Psoas muscle (tissue), 8 donors: ENCODE results near the gene NLGN4X. TPM values are rescaled to one million over a fixed set of nuclear protein-coding genes. Genes with fewer than 3 reads are reported as not detected.
A peak's percentile ranks its signal among the peaks of the same experiment; 100 is the strongest.

Experiments used
- ATAC-seq, 4 donors: fragments of 200-7000 bp; cut with Tn5 transposase; one replicate each; pipeline ENCODE4 v1.9.1; 2020; ENCODE audit warnings: moderate library complexity in 3 of 4, mild to moderate bottlenecking in 2 of 4
- DNase-seq, 2 donors: peaks; one replicate each; pipeline ENCODE4 v3.0.0-alpha.2; 2020
- H3K27ac ChIP-seq: fragments of 200-600 bp; one replicate; pipeline ENCODE4 v1.8.0; 2022
- H3K27me3 ChIP-seq, 3 donors: fragments of 200-600 bp in 1 of 3; one replicate each; pipeline versions ENCODE4 v1.6.1 to v1.8.0; 2013 to 2022; ENCODE audit warnings: low read length in 2 of 3, mild to moderate bottlenecking in 2 of 3, moderate library complexity in 1 of 3; ENCODE audit not compliant: insufficient read depth in 3 of 3
- H3K36me3 ChIP-seq, 2 donors: fragments of 200-600 bp in 1 of 2; one replicate each; pipeline versions ENCODE4 v1.6.1 to v1.8.0; 2013 to 2022; ENCODE audit warnings: low read depth in 1 of 2, mild to moderate bottlenecking in 1 of 2, moderate library complexity in 1 of 2; ENCODE audit not compliant: insufficient read depth in 1 of 2
- H3K4me1 ChIP-seq: fragments of 200-600 bp; one replicate; pipeline ENCODE4 v1.8.0; 2022
- H3K4me3 ChIP-seq: fragments of 200-600 bp; one replicate; pipeline ENCODE4 v1.8.0; 2022; ENCODE audit warnings: mild to moderate bottlenecking
- H3K9me3 ChIP-seq: fragments of 200-600 bp; one replicate; pipeline ENCODE4 v1.8.0; 2022
- CTCF ChIP-seq: fragments of 200-600 bp; IDR thresholded peaks from one replicate; pipeline ENCODE4 v1.8.0; 2022; ENCODE audit warnings: antibody characterized with exemption
- WGBS, 3 donors: extraction: QIAGEN DNeasy Blood & Tissue Kit; methylation state at CpG; one replicate each; pipeline versions ENCODE4 v1.1.6 to v1.1.7; 2013; 5-methylcytosine and 5-hydroxymethylcytosine counted together
- intact Hi-C, 2 donors: fragments of 100-400 bp; cut with DNase I; formaldehyde crosslinking; loops; one replicate each; pipeline versions ENCODE4 v1.11.0 to v1.14.2; 2022
- polyA plus RNA-seq, 3 donors: library from polyadenylated mRNA; stranded (reverse); fragments of 200-250 nt; gene quantifications; one replicate each; pipeline ENCODE4 v1.2.3, GENCODE V29; 2013
- total RNA-seq, 4 donors: library from RNA; stranded (reverse); fragmentation: NEBNext Ultra II Directional in 2 of 4; extraction: Animal tissue kit (Norgen Biotek cat#: 25700) in 2 of 4; gene quantifications; one replicate each; pipeline versions ENCODE4 v1.2.1 to v1.2.4, GENCODE V29; 2021 to 2023
- donor health status: healthy with polysubstance abuse.
- donor health status: DM: no; HTN: no; CAD: no; lungs with moderate emphysema.
- donor health status: Bipolar disorder and iron deficiency.
- donor health status: healthy.
- donor health status: DM: yes; HTN: yes; CAD: no.
- donor health status: DM: no; HTN: no; CAD: no.
- donor health status: DM: no; HTN: no; CAD: no.
- donor health status: DM: yes; HTN: yes; CAD: no.

Gene NLGN4X
- total and polyA plus RNA-seq, 7 donors = 0.05 to 0.59 (median 0.13) TPM

GRCh38 chrX:6238576-6238975 lies 9.9 kb upstream of the NLGN4X start:
- ATAC-seq (no peak), DNase-seq (no peak)
- 81 to 87% (median 82%) methylated on average over 3 of the region's 3 CpGs for WGBS, 3 donors
- H3K9me3 ChIP-seq = peaks cover 3% of the 10 kb centered on the region
- no peaks in the 10 kb centered on the region for H3K36me3 ChIP-seq
- H3K27me3 ChIP-seq = no peaks in the 10 kb centered on the region
- H3K4me3 ChIP-seq = no peak overlapping the region
- no peaks in the 10 kb centered on the region for H3K4me1 ChIP-seq
- TF ChIP-seq CTCF = no peak
- H3K27ac ChIP-seq = no peak overlapping the region
- intact Hi-C loops = no loop called here

GRCh38 chrX:6227935-6228334 lies 732 bp downstream of the NLGN4X start:
- Histone ChIP-seq H3K9me3 (no peaks in the 10 kb centered on the region), H3K4me3 (no peak overlapping the region), H3K4me1 (no peaks in the 10 kb centered on the region), H3K27me3 (peaks cover 0 to 52% (median 9%) of the 10 kb centered on the region in 3 donors), H3K27ac (no peak overlapping the region), H3K36me3 (no peaks in the 10 kb centered on the region)
- DNase-seq = no peak
- intact Hi-C loops = no loop called here
- no peak for TF ChIP-seq CTCF
- 1 to 4% (median 4%) methylated on average over 8 of the region's 8 CpGs for WGBS, 3 donors
- no peak for ATAC-seq

GRCh38 chrX:6227453-6227835 lies 1.2 kb downstream of the NLGN4X start:
- no peaks in the 10 kb centered on the region for H3K4me1 ChIP-seq
- no peak for TF ChIP-seq CTCF
- H3K27me3 ChIP-seq = peaks cover 0 to 52% (median 9%) of the 10 kb centered on the region in 3 donors
- no peak overlapping the region for H3K27ac ChIP-seq
- DNase-seq (no peak), ATAC-seq (no peak)
- no peaks in the 10 kb centered on the region for H3K36me3 ChIP-seq
- WGBS, 3 donors = 1 to 3% (median 2%) methylated on average over 22 to 25 of the region's 25 CpGs
- intact Hi-C loops = no loop called here
- H3K4me3 ChIP-seq = peak overlapping the region; percentile 46
- no peaks in the 10 kb centered on the region for H3K9me3 ChIP-seq

GRCh38 chrX:6226596-6227452 lies 1.8 kb downstream of the NLGN4X start:
- no peaks in the 10 kb centered on the region for H3K4me1 ChIP-seq
- H3K27ac ChIP-seq = no peak overlapping the region
- DNase-seq (no peak), ATAC-seq (no peak)
- no peak for TF ChIP-seq CTCF
- intact Hi-C loops = no loop called here
- 0 to 1% (median 0%) methylated on average over 16 to 65 of the region's 65 CpGs for WGBS, 3 donors
- peak overlapping the region; percentile 46 for H3K4me3 ChIP-seq
- no peaks in the 10 kb centered on the region for H3K36me3 ChIP-seq
- H3K27me3 ChIP-seq = peaks cover 0 to 52% (median 9%) of the 10 kb centered on the region in 3 donors
- H3K9me3 ChIP-seq = no peaks in the 10 kb centered on the region
